ENCODE measurements around the gene PIK3C2G.
"Not testable (repeated sequence)": the region's sequence is repeated elsewhere in the genome, so short reads cannot be mapped to it uniquely, and the experiment has no call there.

Gene PIK3C2G

DNA sequence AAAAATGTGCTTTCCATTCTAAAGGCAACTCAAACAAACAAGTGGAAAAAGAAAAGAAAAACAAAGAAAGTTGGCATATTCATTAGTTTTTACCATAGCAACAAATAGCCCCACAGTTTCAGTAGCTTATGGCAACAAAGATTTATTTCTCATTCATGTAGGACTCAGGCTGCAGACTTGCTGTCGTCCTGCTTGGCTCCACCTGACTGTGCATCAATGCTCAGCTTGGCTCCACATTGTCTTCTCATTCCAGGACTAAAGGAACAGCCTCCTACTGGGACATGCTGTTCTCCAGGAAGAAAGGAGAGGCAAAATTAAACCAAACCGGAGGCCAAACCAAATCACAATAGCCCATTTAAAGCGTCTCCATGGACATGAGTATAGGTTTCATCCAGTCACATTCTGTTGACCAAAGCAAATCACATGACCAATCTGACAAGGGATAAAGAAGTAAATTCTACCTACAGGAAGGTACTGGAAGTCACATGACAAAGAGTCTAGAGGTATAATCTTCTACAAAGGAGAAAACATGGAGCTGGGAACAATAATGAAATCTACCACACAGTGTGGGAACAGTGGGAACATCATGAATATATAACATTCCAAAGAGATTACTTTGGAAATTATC, 222.5 kb downstream of the PIK3C2G start:
- DNase-seq = no peak

- DNase-seq = no peak
Observed at GRCh38 chr12:18486036-18486435, 224.7 kb downstream of the PIK3C2G start.

GRCh38 chr12:18487509-18487908, 226.2 kb downstream of the PIK3C2G start:
- no peak for DNase-seq

DNA sequence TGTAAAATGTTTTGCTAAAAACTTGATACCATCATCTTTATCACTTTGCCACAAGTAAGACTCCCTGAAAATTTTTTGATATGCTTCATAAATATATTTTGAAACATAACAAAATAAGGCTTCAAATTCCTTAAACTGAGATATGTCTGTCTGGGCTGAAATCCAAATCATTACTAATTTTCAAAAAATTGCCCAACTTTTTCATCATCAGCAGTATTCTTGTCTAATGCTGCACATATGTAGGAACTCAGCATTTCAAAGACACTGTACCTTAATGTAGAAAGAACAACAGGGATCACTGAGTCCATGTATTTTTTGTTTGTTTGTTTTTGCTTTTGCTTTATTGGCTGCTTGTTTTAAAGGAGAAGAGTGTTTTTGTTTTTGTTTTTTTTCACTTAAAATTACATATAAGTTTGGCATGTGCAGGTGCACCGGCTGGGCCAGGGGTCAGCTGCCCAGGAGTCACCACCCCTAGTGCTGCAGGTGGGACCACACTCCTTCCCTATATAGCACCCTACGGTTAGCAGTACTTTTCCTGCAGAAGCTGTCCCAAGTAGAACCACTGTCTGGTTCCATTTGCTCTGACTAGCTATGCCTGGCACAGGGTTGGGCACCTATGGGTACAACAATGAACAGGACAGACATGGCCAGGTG, 231.2 kb downstream of the PIK3C2G start:
- no peak for DNase-seq

DNA sequence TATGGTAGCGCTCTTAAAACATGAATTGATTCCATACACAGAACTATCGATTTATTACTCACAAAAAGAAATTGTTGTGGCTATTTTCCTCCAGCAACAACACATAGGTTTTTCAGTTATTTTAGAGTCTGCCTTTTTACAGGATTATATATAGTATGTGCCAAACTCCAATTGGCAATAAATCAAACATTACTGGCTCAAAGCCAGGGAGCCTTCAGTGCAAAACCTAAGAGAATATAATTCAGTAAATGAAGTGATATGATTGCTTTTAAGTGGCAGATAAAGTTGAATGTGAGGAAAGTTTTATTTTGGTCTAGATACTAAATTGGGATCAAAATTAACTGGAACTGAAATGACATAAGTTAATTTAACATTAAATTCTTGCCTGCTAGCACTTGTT, 234.8 kb downstream of the PIK3C2G start:
- DNase-seq = no peak

DNA sequence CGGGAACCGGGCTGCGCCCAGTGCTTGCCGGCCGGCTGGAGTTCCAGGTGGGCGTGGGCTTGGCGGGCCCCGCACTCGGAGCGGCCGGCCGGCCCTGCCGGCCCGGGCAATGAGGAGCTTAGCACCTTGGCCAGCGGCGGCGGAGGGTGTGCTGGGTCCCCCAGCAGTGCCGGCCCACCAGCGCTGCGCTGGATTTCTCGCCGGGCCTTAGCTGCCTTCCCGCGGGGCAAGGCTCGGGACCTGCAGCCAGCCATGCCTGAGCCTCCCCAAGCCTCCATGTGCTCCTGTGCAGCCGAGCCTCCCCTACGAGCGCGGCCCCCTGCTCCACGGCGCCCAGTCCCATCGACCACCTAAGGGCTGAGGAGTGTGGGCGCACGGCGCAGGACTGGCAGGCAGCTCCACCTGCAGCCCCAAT, 238.8 kb downstream of the PIK3C2G start:
- not testable (repeated sequence) for DNase-seq

DNA sequence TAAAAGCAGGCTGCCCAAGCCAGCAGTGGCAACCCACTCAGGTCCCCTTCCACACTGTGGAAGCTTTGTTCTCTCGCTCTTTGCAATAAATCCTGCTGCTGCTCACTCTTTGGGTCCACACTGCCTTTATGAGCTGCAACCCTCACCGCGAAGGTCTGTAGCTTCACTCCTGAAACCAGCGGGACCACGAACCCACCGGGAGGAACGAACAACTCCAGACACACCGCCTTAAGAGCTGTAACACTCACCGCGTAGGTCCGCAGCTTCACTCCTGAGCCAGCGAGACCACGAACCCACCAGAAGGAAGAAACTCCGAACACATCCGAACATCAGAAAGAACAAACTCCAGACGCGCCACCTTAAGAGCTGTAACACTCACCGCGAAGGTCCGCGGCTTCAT, 239.4 kb downstream of the PIK3C2G start:
- not testable (repeated sequence) for DNase-seq

- no peak for DNase-seq
Observed at GRCh38 chr12:18502422-18502968, 241.2 kb downstream of the PIK3C2G start.

GRCh38 chr12:18521461-18521860, 260.1 kb downstream of the PIK3C2G start:
- no peak for DNase-seq

DNA sequence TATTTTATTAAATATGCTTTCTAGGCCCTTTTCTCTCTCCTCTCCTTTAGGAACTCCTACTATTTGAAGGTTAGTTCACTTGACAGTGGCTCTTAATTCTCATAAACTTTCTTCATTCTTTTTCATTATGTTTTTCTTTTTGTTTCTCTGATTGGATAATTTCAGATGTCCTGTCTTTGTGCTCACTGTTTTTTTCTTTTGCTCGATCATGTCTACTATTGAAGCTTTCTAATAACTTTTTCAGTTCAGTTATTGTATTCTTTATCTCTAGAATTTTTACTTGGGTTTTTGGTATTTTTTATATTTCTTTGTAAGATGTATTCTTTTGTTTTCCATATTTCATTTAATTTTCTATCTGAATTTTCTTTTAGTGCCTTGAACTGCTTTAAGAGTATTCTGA, 261.5 kb downstream of the PIK3C2G start:
- no peak for DNase-seq

- DNase-seq = not testable (repeated sequence)
Observed at GRCh38 chr12:18542497-18542896, 281.2 kb downstream of the PIK3C2G start.

- no peak for DNase-seq
Observed at GRCh38 chr12:18546399-18546798, 285.1 kb downstream of the PIK3C2G start.

- no peak for DNase-seq
Observed at GRCh38 chr12:18549598-18549997, 288.3 kb downstream of the PIK3C2G start.

DNA sequence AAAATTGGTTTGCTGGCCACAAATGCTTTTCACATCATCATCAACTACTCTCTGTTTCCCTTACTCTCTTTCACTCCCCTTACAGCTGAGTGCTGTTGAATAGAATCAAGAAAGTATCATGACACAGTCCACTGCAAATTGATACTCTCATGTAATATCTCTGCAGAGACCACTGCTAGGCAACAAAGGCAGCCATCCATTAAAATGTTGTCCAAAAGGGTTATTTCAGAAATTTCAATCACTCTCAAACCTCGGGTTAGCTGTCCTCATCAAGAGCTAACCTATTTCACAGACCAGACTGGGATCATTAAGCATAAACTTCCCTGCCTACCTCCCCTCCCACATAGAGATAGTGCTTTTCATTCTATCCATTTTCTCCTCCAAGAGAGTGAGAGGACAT, 289.8 kb downstream of the PIK3C2G start:
- no peak for DNase-seq

- DNase-seq = no peak
Observed at GRCh38 chr12:18551701-18552100, 290.4 kb downstream of the PIK3C2G start.

GRCh38 chr12:18552829-18553228, 291.5 kb downstream of the PIK3C2G start:
- no peak for DNase-seq

GRCh38 chr12:18556161-18556560, 294.8 kb downstream of the PIK3C2G start:
- no peak for DNase-seq

DNA sequence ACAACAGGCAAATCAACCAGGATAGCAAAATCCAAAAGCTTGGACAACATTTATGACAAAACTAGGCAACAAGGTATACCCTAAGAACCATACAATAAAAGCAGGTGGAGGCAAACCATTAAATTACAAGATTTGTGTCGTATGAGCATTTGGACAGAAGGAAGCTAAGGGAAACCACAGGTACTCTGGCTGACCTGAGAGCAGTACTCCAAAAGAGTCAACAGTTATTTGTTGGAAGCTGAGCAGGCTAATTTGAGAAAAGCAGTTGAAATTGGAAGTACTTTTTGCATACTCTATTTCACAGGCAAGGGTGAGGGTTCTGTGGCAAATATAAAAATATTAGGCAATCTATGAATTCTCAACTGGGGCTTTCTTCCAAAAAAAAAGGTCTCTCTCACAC, 297.9 kb downstream of the PIK3C2G start:
- no peak for DNase-seq

DNA sequence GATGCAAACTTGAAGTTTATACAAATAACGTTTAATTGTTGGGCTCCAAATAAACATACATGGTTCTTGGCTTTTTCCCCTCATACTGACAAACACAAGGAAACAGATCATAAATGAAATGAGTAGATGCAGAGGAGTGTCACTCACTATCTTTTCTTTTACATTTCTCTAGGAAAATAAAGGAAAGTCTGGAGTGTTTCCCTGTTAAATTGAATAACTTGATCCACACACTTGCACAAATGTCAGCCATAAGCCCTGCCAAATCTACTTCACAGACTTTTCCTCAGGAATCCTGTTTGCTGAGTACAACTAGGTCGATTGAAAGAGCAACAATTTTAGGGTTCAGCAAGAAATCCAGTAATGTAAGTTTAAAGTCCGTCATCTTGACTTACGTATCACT, 301.2 kb downstream of the PIK3C2G start:
- no peak for DNase-seq

GRCh38 chr12:18564306-18564705, 303.0 kb downstream of the PIK3C2G start:
- no peak for DNase-seq

DNA sequence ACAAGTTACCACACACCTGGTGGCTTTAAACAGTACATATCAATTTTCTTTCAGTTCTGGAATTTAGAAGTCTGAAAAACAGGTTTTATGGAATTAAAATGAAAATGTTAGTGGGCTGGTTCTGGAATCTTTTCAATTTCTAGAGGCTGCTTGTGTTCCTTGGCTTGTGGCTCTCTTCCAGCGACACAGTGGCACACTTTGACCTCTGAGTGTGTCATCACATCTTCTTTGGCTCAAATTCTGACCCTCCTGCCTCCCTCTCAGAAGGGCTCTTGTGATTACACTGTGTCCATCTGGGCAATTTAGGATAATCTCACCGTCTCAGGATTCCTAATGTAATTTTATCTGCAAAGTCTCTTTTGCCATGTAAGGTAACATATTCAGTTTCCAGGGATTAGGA, 306.5 kb downstream of the PIK3C2G start:
- DNase-seq = no peak

DNA sequence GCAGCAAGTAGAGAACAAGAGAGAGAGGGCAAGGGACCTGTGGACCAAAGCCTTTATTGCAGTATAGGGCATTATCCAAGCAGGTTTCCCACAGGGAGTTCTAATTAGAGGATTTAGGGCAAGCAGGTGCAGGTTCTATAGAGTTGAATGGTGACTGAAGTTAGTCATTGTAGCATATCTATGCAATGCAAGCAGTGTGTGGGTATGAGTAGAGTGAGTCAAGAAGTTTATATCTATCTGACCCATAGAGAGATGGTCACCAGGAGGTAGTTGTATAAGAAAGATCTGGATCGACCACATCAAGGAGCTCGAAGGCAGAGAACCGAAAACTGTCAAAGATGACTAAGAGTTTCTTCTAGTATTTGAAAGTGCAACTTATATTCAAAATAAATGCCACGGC, 309.2 kb downstream of the PIK3C2G start:
- no peak for DNase-seq

GRCh38 chr12:18576104-18576626, 314.8 kb downstream of the PIK3C2G start:
- DNase-seq = no peak

- no peak for DNase-seq
Observed at GRCh38 chr12:18576648-18577047, 315.3 kb downstream of the PIK3C2G start.

Data from NCI-H2107 (cell line).